Measurements from ENCODE around the gene LRP1.
A peak's percentile ranks its signal among the peaks of the same experiment; 100 is the strongest.

GRCh38 chr12:57127726-57128518, at the start of gene LRP1:
- TF ChIP-seq CTCF (IDR thresholded peaks at IDR 0.05) = no peak
- peak; percentile 74 to 79 for TF ChIP-seq POLR2A (IDR thresholded peaks at IDR 0.05)
- TF ChIP-seq EP300 (IDR thresholded peaks at IDR 0.05) = no peak

All from gastroesophageal sphincter (tissue), 3 donors.